COR-L47 (cell line): Measurements from ENCODE around the gene POLH.
"Not testable (repeated sequence)": the region's sequence is repeated elsewhere in the genome, so short reads cannot be mapped to it uniquely, and the experiment has no call there.

Source experiments
- DNase-seq: peaks from one replicate; lab custom pipeline; 2025; lab: John Stamatoyannopoulos, UW

The POLH gene

GRCh38 chr6:43630980-43631619, 55.1 kb downstream of the POLH start:
- DNase-seq: no peak

GRCh38 chr6:43633002-43633401, 57.0 kb downstream of the POLH start:
- DNase-seq: not testable (repeated sequence)

GRCh38 chr6:43634702-43635303, 58.8 kb downstream of the POLH start:
- no peak for DNase-seq

- DNase-seq: peak; percentile 81
Measured at GRCh38 chr6:43635387-43636307, 59.7 kb downstream of the POLH start, which contains the start of gene MAD2L1BP. Gene MAD2L1BP, plus strand, starts transcription at chr6:43635840. Its CDS starts 36 bp downstream, at chr6:43635876.

- DNase-seq: no peak
Measured at GRCh38 chr6:43636308-43636659, 60.3 kb downstream of the POLH start.

GRCh38 chr6:43639984-43640800, 64.2 kb downstream of the POLH start:
- no peak for DNase-seq

GRCh38 chr6:43644940-43645612, 69.1 kb downstream of the POLH start, which contains the start of gene RSPH9:
Gene RSPH9, plus strand, starts transcription at chr6:43645036. Its CDS starts 63 bp downstream, at chr6:43645099.
- DNase-seq: no peak

GRCh38 chr6:43645613-43645964, 69.6 kb downstream of the POLH start:
- no peak for DNase-seq

- DNase-seq: no peak
Measured at GRCh38 chr6:43647613-43648012, 71.6 kb downstream of the POLH start.

GRCh38 chr6:43648248-43648647, 72.3 kb downstream of the POLH start:
- DNase-seq: no peak

GRCh38 chr6:43652822-43653221, 76.8 kb downstream of the POLH start:
- DNase-seq: not testable (repeated sequence)

- DNase-seq: no peak
Measured at GRCh38 chr6:43657221-43657802, 81.3 kb downstream of the POLH start.

- DNase-seq: no peak
Measured at GRCh38 chr6:43658161-43658560, 82.2 kb downstream of the POLH start.

GRCh38 chr6:43662948-43663347, 87.0 kb downstream of the POLH start:
- DNase-seq: not testable (repeated sequence)
